ENCODE measurements around the gene GOLGA8S.
"Not testable (repeated sequence)": the region's sequence is repeated elsewhere in the genome, so short reads cannot be mapped to it uniquely, and the experiment has no call there.

- not testable (repeated sequence) for TF ChIP-seq EP300 (conservative IDR thresholded peaks at IDR 0.05; ENCODE audit: poor library complexity, severe bottlenecking); CTCF (IDR thresholded peaks at IDR 0.05; ENCODE audit: poor library complexity, severe bottlenecking)
Observed at GRCh38 chr15:23372891-23373600, 18.5 kb downstream of the GOLGA8S start.

All from neural cell (in vitro differentiated cells).